DMS79 (cell line): ENCODE measurements around the gene APRT.
A peak's percentile ranks its signal among the peaks of the same experiment; 100 is the strongest.

Experiments
- DNase-seq: peaks from one replicate; lab custom pipeline; 2025; lab: John Stamatoyannopoulos, UW

Gene APRT

GRCh38 chr16:88811769-88812512 lies at the start of gene APRT:
TSS of gene APRT (minus strand) at chr16:88811928. CDS start at chr16:88811899, 29 bp downstream.
- peak; percentile 58 for DNase-seq

DNA sequence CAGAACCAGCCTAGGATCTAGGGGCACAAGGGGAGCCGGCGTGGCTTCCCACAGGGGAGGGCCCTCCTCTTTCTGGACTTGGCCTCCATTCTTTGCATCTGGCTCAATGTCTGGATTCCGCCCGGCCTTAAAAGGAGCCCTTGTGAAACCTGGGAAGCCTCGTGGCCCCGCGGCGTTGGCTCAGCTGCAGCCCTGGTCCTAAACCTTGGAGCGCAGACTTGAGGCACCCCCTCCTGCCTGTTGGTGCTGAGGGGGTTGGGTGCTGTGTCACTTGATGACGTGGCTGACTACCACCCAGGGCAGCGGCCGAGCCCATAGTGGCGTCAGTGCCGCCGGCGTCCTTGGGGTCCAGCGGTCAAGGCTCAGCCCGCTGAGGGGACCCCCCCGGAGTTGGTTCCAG lies 49.6 kb upstream of the APRT start:
- no peak for DNase-seq

- DNase-seq: no peak
Measured at GRCh38 chr16:88859381-88860091, 47.8 kb upstream of the APRT start.

DNA sequence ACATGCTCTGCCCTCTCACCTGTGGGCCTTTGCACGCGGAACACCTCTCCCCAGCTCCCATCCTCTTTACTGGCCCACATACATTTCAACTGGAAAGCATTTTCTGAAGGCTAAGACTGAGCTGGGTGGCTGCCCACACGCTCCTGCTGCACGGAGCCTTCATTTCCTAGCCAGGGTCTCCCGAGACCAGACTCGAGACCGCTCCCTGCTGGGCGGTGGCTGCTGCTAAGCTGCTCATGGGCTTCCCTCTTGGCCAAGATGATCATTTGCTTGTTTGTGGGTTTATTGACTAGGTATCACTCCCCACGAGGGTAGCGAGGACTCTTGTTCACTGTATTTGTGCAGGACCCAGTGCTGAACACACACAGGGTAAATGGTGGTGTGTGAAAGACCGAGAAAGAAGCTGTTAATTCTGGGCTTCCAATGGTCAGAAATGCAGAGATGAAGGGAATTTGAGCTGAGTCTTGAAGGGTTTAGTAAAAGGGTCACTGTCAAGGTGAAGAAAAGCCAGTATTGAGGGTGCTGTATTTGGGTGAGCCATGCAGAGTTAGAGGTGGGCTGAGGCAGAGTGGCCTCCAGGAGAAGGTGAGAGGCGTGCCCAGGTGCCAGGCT lies 46.1 kb upstream of the APRT start:
- no peak for DNase-seq

DNA sequence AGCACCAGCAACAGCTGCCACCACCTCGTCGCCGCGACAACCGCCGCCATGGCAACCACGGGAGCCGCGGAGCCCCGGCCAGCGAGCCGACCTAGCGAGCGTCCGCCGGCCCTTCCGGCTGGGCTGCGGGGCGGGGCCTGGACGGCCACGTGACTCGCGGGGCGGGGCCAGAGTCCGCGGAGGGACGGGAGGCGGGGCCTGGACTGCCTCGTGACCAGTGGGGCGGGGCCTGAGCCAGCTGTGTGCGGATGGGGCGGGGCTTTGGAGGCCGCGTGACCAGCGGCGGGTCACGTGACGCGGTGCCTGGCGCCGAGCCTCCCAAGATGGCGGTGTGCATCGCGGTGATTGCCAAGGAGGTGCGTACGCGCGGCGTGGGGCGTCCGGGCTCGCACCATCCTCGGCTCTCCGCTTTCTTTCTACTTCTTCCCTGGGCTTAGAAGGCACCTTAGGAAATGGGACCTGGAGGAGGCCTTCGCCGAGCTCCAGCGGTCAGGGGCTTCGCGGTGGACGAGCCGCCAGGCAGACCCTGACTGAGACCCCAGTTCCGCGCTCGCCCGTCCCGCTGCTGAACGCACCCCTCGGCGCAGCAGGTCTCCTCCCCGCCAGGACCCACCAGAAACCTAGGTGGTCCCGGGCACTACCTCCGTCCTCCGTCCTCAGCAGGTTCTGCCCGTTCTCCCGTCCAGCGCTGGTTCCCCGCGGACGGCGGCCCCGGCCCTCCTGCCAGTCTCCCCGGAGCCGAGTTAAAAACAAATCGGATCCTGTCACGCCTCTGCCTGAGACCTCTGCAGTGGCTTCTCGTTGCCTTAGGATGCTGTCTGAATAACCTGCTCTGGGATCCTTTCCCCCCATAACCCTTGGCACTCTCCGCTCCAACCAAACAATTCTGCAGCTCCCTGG lies 45.4 kb upstream of the APRT start, which contains the start of the genes GALNS and TRAPPC2L:
Gene GALNS (minus strand): TSS at position 120 of the 900 bp plus-strand sequence. CDS start 70 bp downstream, at position 50.
Gene TRAPPC2L (plus strand): TSS at position 300 of the 900 bp plus-strand sequence. CDS start 24 bp downstream, at position 324.
- DNase-seq: peak; percentile 60

DNA sequence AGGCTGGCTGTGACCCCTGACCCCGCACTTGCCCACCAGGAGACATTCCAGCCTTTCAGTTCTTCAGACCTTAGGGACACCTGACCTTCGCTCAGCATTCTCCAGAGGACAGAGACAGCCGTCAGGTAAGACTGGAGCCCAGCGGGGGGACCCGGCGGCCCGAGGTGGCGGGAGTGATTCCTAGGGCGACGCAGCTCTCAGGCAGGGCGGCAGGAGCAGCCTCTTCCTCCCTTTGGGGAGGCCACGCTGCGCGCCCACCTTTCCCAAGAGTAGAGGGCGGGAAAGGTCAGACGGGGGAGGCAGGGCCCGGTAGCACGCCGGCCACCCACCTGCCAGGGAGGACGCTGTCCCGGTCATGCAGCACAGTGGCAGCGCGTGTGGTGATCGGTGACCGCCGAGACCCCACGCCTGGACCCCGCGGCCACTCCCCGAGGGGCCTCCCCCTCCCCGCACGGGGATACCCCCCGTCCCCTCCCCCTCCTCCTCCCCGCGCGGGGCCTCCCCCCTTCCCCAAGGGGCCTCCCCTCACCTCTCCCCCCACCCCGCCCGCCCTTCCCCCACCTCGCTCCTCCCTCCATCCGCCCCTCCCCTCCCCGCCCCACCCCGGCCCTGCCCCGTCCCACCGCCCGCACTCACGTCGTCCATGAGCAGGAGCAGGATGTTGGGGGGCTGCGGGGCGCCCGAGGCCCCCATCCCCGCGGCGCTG lies 44.5 kb upstream of the APRT start:
- no peak for DNase-seq

- no peak for DNase-seq
Measured at GRCh38 chr16:88855736-88856121, 44.0 kb upstream of the APRT start.

DNA sequence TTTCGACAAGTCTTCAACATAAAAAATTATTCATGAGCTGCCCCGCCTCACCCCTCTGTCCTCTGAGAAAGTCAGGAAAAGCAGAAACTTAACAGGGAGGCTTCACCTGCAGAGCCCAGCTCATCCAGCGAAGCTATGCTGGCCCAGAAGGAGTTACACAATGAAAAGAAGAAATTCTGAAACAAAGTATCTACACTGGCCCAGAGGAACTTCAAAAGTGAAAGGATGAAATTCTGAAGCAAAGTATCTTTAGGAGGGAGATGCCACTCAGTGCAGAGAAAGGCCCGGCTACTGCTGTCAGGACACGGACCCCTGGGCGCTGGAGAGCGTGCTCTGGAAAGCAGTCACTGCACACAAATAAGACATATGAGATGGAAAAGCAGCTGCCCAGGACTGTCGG lies 43.4 kb upstream of the APRT start:
- DNase-seq: no peak

DNA sequence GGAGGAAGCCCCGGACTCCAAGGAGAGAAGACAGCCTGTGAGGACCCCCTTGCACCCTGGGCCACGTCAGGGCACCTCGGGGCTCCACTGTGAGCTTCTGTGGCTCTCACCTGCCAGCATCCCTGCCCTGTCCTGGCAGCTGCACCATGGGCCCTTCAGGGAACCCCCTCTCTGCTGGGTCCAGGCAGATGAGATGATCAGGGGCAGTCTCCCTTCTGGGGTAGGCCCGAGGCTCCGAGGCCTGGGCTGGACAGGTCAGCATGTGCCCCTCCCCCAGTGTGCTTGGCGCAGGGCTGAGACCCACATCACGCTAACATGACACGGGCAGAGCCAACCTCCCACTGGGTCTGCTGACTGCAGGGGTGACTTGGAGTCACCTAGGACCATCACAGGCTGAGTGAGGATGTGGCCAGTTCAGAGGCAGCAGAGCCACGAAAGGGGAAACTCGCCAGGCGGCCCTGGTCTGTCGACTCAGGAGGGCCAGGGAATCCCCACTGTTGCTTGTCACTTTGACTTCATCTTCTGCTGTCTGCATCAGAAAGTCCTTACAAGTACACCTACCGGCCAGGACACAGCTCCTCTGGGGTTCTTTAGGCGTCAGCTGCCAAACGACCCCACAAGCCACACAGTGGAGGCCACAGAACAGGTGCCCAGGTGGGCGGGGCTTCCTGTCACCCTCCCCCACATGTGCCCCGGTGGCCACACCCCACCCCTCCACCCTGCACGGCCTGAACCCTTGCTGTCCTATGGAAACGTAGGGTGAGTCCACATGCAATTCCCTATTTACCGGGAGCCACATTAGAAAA lies 42.8 kb upstream of the APRT start:
- DNase-seq: no peak

DNA sequence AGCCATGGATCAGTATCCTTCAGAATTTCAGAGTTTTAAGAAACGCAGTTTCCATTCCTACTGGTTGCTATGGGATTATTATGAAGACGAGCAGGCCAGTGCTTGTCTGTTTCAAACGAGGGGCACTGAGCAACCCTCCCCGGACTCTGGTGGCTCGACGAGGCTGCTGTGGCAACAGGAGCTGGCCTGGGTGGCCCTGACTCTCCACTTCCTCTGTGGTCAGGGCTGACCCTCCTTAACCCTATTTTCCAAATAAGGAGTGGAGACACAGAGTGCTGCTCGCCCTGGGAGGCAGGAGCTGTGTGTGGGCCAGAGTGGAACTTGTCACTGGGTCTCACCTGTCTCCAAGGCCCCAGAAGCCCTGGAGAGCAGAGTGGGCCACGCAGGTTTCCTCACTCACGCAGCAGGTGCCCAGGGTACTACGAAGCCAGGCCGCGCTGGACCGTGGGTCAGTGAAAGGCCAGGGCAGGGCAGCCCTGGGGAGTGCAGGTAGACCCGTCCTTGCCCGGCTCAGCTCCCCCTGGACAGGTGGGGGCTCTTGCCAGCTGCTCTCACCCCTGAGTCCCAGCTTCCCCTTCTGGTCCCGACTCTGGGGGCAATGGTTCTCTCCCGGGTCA lies 41.7 kb upstream of the APRT start:
- DNase-seq: no peak

GRCh38 chr16:88851616-88852015 lies 39.9 kb upstream of the APRT start:
- no peak for DNase-seq

DNA sequence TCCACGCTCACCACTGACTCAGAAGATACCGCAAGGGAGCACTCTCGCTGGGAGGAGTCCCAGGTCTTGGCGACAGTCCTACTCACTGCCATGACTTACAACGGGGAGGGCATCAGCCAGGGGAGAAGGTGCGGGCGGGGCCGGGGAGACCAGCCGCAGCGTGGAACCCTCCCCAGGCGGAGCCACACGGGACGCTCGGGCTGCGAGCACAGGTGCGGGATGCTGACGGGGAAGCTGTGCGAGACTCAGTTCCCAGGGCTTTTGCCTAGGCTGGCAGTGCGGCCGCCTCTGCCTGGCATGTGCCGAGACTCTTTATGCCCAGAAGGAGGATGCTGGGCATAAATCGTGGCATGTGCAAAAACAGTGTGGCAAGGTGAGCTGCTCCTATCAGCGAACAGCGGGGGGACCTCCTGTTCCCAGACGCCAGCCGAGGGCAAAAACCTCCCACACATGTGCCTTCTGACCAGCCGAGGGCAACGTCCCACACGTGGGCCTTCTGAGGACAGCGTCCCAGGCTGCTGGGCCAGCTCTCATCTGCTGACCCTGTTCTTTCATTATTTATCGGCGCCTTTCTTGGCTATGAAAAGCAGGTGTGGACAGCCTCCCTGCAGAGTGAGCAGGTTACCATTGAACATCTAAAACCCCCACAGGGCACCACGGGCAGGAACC lies 38.9 kb upstream of the APRT start:
- no peak for DNase-seq

- DNase-seq: no peak
Measured at GRCh38 chr16:88848557-88848956, 36.8 kb upstream of the APRT start.

DNA sequence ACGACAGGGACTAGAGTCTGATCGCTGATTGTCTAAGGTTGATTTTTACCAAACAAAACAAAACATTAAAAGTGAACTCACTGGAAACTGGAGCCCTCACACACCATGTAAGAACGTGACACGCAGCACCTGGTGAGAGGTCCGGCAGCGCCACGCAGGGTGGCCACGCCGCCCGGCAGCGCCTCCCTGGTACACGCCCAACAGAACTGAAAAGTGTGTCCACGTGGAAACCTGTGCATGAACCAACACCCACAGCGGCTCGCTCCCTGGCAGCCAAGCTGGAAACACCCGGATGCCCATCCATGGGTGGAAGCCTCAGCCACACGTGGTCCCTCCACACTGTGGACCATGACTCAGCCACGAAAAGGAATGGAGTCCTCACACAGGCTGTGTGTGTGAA lies 35.9 kb upstream of the APRT start:
- DNase-seq: no peak

DNA sequence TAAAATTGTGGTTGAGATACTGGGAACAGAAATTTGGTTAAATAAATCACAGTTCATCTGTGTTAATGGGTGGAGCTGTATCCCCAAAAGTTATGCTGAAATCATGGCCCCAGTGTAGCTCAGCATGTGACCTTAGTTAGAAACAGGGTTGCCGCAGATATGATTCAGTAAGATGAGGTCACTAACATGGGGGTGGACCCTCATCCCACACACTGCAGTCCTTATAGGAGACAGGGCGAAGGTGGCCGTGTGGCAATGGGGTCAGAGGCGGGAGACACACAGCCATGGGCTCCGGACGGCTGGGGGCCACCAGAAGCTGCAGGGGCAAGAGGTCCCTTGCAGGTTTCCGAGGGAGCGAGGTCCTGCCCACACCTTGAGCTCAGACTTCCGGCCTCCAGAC lies 34.4 kb upstream of the APRT start:
- DNase-seq: no peak

GRCh38 chr16:88844419-88845036 lies 32.8 kb upstream of the APRT start:
- DNase-seq: no peak

DNA sequence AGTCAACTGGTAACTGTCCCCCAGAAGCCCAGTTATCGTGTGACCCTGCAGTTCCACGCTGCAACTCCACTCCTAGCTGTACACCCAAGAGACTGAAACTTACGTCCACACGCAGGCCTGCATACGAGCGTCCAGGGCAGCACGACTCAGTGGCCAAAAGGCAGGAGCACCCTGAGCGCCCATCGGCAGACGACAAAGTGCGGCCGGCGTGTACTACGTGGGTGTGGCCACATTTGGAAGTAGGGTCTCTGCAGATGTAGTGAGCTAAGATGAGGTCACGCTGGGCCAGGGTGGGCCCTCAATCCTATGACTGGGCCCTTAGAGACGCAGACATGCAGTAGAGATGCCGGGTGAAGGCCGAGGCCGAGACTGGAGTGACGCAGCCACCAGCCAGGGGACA lies 31.5 kb upstream of the APRT start:
- DNase-seq: no peak

- no peak for DNase-seq
Measured at GRCh38 chr16:88842806-88843205, 31.1 kb upstream of the APRT start.

DNA sequence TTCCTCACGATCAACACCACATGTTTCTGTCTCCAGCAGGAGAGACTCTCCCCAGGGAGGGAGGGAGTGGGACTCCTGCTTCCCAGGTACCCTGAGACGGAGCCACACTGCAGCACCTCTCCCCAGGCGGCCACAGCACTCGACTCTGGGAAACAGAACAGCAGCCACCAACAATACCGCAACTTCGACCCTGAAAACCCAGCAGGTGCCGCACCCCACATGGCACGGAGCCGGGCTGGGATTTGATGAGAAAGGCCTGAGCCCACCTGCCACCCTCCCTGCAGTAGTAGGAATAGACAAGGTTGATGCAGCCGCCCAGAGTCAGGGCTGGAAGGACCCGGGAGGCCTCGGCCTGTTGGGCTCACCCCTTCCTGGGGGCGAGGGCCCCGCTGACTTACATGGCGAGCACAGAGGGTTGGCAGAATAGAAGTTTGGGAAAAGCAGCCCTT lies 30.6 kb upstream of the APRT start:
- DNase-seq: no peak
